Measurements from ENCODE around the gene CTIF.

CTIF gene

DNA sequence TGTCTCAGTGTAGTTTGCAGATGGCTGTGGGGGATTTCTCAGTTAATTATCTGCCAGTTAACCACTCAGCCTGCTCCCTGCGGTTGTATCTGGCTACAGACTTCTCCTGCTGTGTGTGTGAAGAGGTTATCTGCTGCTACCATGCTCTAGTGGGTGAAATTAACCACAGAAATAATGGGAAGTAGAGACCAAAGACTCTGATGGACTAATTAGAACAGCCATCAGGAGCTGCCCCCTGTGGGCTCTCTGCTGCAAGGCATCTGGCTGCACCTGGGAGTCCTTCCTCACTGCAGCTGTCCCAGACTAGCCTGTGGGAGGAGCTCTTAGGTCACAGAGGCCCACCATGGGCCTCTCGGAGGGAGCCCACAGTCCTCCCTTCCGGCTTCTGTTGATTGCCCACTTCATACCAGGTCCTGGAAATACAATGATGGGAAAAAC is 66.6 kb downstream of the CTIF start:
- peak; percentile 12 to 56 for DNase-seq

DNA sequence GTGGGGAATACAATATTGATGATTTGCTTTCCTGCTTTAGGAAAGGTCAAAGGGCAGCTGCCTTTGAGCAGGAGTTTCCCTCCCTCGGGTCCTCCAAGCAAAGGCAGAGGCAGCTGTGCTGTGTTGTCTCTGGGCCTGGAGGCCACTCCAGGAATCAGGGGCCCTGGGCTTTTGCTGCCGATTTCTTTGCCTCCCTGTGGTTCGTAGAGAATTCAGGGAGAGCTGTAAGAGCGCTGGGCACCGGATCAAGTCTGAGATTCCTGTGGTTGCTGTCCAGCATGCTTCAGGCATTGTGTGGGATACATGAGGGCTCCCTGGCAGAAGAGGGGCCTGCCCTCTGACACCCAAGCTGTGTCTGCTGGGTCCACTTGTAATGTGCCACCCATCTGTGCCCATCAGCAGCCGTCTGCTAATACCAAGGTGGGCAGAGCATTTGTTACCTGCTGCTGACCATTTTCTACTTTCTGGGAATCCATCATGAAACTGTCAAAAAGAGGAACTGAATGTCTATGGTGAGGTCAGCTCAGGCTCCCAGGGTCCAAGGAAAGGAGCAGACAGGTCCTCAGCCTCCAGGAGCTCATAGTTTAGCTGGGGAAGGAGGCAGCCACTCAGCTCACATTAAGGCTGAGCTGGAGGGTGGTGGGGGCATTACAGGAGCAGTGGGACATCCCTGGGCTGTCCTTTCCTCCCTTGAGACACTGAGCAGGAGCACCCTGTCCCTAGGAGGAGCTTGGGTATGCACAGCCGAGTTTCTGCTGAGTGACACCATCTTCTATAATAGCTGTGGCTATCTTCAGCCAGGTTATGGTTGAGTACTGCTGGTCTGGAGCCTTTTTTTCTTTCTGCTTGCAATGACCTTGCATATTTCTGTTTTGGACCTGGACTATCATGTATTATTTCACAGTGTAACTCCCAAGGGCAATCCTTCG is 68.5 kb downstream of the CTIF start:
- DNase-seq, result no peak

DNA sequence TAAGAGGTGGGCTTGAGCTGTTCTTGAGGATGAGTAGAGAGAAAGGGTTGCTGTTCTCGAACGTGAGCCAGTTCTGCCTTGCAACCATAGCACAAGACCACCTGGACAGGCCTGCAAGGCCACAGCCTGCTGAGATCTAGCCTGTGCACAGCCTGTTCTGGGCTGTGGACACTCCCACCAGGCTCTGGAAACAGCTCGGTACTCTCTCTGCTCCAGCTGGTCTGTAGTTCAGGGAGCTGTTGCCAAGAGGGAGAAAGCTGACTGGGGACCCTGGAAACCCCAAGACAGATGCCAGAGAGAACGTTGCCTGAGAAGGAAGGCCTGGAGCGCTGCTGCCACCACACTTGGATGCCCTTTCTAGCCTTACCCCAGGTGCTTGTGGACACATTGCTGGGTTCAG is 69.8 kb downstream of the CTIF start:
- no peak for DNase-seq

DNA sequence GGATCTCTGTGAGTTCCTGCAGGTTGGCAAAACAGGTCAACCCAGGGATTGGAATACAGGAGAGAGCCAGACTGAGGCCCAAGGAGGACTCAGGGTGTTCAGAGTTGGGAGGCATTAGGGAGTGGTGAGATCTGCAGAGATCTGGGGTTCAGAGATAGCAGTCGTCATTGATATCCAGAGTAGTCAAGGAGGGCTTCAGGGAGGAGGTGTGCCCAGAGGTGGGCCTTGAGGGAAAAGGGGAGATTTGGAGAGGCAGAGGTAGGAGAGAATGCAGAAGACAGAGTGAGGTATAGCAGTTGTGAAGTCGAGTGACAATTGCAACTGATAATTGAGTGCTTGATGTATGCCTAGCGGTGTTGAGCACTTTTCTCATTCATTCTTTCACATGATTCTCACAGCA is 70.3 kb downstream of the CTIF start:
- no peak for DNase-seq

DNA sequence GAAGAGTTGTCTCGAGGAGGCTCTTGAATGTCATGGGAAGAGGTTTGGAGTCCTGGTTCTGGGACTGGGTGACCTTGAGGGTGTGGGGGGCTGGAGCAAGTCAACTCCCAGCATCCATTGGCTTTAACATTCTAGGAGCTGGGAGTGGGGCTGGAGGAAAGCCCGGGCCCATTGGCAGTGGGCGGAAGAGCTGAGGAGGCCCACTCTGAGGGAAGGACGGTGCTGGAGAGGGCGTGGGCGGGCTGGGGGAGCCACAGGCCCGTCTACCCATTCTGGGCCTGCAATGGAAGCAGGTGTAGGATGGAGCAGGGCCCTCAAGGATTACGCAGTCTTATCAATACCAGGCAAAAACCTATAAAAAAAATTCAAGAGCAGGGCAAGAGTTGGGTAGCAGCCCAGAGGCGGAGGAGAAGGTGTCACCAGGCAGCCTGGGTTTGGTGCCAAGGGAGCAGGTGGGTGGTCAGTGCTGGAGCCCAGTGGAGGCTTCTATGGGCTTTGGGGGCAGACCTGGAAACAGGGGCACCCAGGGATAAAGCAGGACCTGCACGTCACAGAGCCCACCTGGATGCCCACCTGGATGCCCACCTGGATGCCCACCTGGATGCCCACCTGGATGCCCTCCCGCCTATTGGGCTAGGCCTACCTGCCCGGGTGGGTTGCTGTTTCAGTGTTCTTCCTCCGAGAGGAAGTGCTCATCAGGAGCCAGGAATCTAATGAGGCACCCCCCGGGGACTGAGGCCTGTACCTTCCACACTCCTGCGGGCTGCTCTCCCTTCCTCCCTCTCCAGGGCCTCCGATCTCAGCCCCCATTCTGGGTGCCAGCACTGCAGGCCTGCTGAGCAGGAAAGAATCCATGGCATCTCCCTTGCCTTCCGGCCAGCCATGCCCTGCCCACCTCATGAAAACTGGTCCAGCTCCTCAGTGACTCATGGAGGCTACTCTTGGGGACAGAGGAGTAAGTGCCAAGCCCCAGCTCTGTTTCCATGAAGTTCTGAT is 71.3 kb downstream of the CTIF start:
- no peak for DNase-seq

DNA sequence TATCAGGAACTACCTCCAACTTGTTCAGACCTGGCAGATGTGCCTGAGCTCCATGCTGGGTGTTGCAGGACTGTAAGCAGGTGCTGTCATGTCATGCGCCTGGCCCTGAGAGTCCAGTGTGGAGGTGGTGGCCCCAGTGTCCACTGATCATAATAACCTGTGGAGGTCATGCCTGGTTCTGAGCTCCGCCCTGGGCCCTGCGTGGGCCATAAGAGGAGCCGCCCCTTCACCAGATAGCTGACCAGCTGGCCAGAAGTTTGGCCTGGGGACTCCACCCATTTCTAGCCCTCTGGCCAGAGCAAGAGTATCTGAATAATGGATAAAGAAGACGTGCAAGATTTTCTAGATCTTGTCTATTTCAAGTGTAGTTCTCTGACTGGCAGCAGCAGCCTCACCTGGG is 72.4 kb downstream of the CTIF start:
- DNase-seq, result no peak

DNA sequence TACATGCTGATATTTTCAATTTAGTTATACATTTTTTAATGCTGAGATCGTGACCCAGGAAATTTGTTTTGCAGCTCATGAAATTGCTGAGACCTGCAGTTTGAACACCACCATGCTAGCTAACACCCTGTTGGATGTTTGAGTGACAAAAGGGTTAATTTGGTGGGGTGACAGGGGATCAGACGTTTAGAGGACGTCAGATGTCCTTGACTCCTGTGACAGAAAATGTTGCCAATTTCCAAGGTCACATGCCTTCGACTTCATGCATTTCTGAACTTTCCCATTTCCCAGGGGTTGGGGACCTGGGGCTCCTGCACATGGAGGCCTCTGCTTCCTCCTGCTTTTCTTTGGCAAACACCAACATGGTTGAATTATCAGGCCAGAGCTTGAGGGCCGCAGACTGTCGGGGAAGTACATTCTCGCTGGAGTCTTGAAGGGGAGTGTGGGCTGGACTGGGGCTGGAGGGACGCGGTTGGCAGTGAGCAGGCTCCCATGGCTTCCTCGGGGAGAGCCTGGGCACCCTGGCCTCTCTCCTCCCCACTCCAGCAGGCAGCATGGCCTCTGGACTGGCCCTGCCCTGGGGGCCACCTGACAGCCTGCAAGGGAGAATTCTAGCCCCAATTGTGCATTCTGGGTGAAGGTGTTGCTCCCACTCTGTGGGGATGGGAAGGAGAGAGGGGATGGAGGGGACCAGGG is 73.1 kb downstream of the CTIF start:
- DNase-seq, result no peak

DNA sequence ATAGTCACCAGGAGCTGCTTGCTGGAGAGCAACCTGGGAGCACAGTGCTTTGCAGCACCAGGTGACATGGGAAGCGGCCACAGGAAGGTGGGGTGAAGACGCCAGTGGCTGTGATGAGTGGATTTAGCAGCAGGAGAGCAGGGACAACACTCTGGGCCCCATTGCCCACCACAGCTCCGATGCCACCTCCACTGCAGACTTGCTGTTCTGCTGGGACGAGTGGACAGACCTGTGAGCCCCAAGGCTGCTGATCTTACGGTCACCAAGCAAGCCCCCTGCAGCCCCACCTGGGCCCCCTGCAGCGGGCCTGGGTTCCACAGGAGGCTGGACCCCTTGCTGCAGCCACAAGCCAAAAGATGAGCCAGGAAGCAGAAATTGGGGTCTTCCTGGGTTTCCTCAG is 73.7 kb downstream of the CTIF start:
- DNase-seq, result no peak

DNA sequence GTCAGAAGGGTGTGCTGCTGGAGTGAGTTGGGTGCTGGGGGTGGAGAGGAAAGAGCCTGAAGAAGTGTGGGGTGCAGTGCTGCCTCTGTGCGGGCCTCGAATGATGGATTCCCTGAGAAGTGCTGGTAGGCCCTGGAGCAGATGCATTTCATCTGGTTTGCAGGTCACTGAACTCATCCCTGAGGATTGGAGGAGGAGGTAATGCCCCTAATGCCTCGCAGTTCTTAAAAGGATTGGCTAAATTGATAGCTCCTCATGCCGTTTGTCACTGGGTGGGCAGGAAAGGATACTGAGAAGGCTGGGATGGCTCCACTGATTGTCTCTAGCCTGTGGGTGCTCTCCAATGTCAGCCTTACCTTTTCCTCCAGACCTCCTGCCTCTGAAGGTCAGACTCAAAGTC is 74.1 kb downstream of the CTIF start:
- DNase-seq, result no peak

DNA sequence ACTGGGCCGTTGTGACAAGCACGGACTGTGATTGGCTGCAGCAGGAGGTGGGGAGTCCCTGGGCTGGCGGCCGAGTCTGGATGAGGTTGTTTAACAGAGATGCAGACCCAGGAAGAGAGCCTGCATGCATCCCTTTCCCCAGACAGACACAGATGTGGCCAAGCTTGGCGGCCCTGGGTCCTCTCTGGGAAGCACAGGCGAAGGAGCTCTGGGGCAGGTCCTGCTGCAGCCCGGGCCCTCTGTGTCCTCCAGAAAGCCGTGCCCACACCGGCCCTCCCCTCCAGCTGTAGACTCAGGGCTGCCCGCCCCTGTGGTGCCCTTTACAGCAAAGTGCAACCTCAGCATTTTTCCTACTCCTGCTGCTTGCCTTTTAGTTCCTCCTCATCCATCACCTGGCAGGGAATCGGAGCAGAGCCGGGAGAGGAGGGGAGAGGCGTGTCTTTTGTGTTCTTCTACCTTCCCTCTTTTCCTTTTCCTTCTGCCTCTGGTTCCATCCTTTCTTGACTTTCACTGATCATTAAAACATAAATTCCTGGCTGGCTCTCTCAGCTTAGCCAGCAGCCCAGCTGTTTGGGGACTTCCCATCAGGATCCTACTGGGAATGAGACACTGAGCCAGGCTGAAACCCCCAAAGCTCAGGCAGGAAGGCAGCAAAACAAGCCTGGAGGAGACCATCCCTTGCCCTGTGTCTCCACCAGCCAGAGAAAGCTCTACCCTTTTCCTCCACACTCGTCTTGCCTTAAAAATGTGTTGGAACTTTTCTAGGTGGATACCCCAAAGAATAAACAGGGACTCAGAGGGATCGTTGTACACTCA is 75.0 kb downstream of the CTIF start:
- no peak for DNase-seq

DNA sequence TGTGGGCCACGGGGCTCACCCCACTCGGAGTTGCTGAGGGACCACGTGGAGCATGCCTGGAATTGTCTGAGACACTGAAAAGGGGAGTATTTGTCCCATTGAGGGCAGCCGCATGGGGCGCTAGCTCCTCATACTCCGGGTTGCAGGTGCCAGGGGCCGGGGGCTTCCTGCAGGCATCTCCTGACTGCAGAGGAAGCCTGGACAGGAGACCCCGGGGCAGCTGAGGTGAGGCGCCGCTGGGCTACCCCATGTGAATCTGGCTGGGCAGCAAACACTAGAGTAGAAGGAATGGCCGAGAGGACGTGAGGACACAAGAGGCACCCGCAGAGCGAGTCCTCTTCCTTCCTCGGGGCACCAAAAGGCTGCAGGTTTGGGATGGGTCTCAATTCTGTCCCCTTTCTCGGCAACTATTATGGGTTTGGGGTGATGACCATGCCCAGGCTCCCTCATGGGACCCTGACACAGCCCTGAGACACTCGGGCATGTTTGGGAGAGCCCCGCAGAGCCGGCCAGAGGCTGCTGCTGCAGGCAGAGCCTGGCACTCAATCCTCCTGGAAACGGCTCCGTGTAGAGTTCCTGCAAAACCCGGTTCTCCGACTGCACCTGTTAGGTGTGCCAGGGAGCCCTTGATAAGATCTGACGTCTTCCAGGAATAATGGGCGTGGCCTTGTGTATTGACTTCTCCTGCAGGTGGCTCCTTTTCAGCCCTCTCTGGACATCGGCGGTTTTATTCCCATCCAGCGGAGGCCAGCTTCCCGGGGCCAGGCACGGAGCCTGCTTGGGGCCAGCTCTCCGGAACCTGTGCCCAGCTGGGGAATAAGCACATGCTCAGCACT is 77.0 kb downstream of the CTIF start:
- DNase-seq, result no peak

DNA sequence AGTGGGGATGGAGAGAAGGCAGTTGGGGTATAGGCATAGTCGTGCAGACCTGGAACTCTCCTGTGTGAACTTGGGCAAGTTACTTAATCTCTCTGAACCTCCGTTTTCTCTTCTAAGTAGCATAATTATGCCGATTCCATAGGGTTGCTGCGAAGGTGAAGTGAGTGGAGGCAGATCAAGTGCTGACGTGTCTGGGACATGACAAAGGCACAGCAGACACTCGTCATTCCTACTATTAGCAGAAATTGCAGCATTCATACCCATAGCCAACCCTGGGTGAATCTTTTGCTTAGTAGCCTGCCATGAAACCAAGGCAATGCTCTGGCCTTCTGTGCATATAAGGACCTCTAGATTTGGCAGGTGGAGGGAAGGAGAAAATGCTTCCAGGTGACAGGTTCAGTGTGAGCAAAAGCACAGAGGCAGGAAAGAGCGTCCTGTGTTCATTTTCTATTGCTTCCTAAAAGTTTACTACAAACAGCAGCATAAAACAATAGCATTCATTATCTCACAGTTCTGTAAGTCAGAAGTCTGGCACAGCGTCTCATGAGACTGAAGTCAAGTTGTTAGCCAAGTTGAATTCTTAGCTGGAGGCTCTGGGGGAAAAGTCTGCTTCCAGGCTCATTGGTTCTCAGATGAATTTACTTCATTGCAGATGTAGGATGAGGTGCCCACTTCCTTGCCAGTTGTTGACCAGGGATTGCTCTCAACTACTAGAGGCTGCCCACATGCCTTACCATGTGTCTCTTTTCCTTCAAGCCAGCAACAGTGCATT is 77.8 kb downstream of the CTIF start:
- DNase-seq, result no peak

DNA sequence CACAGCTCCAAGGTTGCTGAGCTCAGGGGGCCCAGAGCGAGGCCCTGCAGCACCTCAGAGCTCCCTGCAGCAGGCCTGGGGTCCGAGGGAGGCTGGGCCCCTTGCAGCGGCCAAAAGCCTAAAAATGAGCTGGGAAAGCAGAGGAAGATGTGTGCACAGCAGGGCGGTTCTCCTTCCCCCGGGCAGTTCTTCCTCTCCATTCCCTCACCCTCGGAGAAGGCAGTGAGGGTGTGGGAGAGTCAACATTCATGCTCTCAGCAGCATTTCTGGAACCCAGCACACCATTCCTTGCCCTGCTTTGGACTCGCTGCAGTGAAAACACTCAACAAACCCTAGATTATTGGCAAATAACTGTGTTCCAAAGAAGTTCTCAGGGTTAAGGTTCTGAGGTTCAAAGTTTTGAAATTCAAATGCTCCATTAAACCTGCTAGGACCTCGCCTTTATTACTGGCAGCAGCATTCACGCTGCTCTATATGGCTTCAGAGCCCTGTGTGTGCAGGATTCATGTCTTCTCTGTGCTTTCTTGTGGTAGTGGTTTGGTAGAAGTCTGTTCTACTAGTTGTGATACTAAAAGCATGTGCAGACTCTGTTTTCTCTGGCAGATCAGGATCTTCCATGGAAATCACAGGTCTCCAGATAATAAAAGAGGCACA is 79.1 kb downstream of the CTIF start:
- no peak for DNase-seq

DNA sequence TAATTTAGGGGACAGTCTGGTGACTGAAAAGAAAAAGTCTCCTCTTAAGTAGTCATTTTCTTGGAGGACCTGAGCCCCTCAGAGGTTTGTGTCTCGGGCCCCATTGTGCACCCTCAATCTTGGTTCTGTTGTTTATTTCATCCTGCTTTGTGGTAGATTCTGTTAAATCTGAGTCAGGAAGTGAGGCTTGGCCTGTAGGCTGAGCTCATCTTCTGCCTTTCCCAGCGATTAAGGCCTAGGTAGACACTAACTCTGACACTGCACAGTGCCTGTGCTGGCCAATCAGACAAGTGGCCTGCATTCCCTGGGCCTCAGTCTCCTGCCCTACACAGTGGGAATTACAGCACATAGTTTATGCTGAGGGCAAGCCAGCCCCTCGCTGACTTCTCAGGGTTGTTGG is 80.2 kb downstream of the CTIF start:
- DNase-seq, result no peak

DNA sequence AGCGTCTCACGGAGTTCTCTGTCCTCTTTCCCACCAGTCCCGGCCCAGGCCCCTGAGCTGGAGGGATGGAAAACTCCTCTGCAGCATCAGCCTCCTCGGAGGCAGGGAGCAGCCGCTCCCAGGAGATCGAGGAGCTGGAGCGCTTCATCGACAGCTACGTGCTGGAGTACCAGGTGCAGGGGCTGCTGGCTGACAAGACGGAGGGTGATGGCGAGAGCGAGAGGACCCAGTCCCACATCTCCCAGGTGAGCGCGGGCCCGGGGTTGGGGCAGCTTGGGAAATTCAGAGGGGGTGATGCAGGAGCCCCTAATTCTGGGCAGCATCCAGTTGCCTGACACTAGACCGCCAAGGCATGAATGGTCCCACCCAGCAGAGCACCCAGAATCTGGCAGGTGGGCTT is 80.7 kb downstream of the CTIF start:
- no peak for DNase-seq

DNA sequence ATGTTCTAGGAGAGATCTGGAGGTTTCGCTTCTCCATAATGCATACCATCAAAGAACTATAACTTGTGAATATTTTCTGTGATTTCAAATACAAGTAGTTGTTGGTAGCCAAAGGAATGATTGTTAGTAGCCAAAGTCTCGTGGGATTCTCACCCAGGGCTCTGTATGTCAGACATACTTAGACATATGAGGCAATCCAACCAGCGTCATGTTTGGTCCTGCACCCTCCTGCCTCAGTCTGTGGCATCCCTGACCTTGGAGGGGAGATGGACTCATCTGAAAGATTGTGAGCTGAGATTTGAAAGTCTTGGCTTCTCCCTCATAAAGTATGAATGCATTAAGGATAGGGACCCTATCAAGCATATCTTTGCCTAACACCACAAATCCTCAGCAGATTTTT is 81.2 kb downstream of the CTIF start:
- DNase-seq, result no peak

DNA sequence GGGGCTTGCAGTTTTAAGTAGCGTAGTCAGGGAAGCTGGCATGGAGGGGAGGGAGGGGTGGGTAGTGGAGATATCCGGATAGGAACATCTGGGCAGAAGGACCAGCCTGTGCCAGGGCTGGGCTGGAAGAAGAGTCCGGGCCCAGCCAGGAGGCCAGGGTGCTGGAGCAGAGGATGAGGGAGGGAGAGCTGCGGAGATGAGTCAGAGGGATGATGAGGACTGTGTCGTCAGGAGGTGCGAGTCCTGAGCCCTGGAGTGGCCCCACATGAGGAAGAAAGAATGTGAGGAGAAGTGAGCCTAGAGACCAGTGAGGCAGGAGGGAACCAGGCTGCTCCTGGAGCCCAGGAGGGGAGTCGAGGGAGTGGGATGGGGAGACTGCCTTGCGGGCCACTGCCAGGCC is 82.4 kb downstream of the CTIF start:
- no peak for DNase-seq

DNA sequence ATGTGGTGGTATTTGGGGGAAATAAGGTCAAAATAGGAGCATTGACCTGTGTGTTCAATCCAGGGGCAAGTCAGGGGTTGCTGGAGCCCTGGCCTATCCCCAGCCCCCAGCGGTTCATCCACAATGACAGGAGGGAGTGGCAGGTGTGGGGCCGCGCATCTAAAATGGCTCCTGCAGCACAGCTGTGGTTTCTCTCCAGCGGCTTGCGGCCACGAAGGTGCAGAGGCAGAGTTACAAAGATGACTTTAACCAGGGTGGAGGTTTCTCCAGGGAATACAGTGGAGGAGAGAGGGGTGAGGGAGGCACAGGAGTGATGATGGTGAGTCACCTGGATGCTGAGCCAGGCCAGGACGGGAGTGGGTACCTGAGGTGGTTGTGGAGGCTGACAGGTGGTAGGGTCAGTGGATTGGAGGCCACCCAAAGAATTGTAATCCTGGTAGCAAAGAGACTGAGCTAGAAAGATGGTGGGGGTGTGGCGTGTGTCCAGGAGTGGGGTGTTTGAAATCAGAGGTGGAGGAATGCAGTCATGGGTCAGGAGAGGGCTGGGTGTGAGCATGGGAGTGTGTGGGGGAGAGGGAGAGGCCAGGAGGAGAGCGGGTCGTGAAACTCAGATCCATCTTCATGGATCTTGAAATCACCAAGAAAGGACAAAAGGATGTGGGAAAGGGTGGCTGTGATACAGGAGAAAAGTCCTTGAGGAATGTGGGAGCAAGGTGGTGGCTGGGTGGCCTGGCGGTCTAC is 83.2 kb downstream of the CTIF start:
- DNase-seq, result no peak

DNA sequence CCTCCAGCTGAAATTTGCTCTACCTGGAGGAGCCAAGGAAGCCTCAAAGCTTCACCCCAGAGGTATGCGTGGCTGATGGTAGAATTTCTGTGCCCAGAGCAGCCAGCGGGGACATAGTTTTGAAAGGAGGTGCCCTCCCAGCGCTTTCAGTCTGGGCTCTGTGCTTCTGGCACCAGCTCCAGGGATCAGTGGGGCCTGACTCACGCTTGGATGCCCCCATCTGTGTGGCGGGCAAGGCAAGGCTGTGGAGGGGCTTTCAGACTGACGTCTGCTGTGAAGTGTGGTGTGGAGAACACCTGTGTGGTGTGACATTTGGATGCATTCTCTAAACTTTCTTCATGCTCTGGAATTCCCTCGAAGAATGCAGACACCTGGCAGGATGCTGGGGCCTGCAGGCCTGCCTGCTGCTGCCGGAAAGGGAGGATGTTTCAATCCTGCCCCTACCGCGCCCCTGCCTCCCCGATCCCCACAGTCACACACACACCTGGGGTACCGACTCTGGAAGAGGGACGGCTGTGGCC is 84.1 kb downstream of the CTIF start:
- no peak for DNase-seq

All from SHP77 (cell line).